T-helper 1 cell treated with Interleukin-12 subunit alpha and Interleukin-12 subunit beta and Interleukin-4 antibody, amounts not matched to agents 30 ng/mL and 1 ng/mL, for 36 hours (primary cell): Measurements from ENCODE around the gene GALNT13. TPM values are rescaled to one million over a fixed set of nuclear protein-coding genes. Genes with fewer than 3 reads are reported as not detected.

Experiments used
- intact Hi-C: fragments of 100-400 bp; cut with micrococcal nuclease; formaldehyde crosslinking; loops from one replicate; pipeline ENCODE4 v1.15.1; 2024
- total RNA-seq: library from RNA; stranded (reverse); gene quantifications from 2 replicates; pipeline ENCODE4 v1.2.3, GENCODE V29; 2022

Gene GALNT13
- total RNA-seq, 1 donor from 2014 or later: not detected

- intact Hi-C loops: no loop called here
Measured at GRCh38 chr2:154293864-154294263, 422.1 kb downstream of the GALNT13 start.

GRCh38 chr2:154306266-154306970, 434.7 kb downstream of the GALNT13 start:
- intact Hi-C loops: no loop called here

GRCh38 chr2:154307007-154307406, 435.3 kb downstream of the GALNT13 start:
- intact Hi-C loops: no loop called here

- intact Hi-C loops: no loop called here
Measured at GRCh38 chr2:154324601-154325000, 452.9 kb downstream of the GALNT13 start.

- intact Hi-C loops: no loop called here
Measured at GRCh38 chr2:154329510-154329909, 457.8 kb downstream of the GALNT13 start.

- intact Hi-C loops: no loop called here
Measured at GRCh38 chr2:154331784-154332183, 460.1 kb downstream of the GALNT13 start.

- intact Hi-C loops: no loop called here
Measured at GRCh38 chr2:154336201-154336600, 464.5 kb downstream of the GALNT13 start.

- intact Hi-C loops: no loop called here
Measured at GRCh38 chr2:154338352-154338967, 466.7 kb downstream of the GALNT13 start.

GRCh38 chr2:154343282-154343681, 471.6 kb downstream of the GALNT13 start:
- intact Hi-C loops: no loop called here

- intact Hi-C loops: no loop called here
Measured at GRCh38 chr2:154350911-154351310, 479.2 kb downstream of the GALNT13 start.

GRCh38 chr2:154361276-154361675, 489.6 kb downstream of the GALNT13 start:
- intact Hi-C loops: no loop called here

GRCh38 chr2:154368153-154368552, 496.4 kb downstream of the GALNT13 start:
- intact Hi-C loops: no loop called here

GRCh38 chr2:154370873-154371272, 499.2 kb downstream of the GALNT13 start:
- intact Hi-C loops: no loop called here

- intact Hi-C loops: no loop called here
Measured at GRCh38 chr2:154374416-154374815, 502.7 kb downstream of the GALNT13 start.

- intact Hi-C loops: no loop called here
Measured at GRCh38 chr2:154375579-154375931, 503.8 kb downstream of the GALNT13 start.

GRCh38 chr2:154381931-154382794, 510.4 kb downstream of the GALNT13 start:
- intact Hi-C loops: no loop called here

GRCh38 chr2:154386186-154386585, 514.5 kb downstream of the GALNT13 start:
- intact Hi-C loops: no loop called here

- intact Hi-C loops: no loop called here
Measured at GRCh38 chr2:154391051-154391450, 519.3 kb downstream of the GALNT13 start.

GRCh38 chr2:154392256-154392655, 520.5 kb downstream of the GALNT13 start:
- intact Hi-C loops: no loop called here

- intact Hi-C loops: no loop called here
Measured at GRCh38 chr2:154394600-154394999, 522.9 kb downstream of the GALNT13 start.

GRCh38 chr2:154400563-154401290, 529.0 kb downstream of the GALNT13 start:
- intact Hi-C loops: no loop called here
